Eye (tissue), 1 donor: ENCODE results near the gene MORN2.

Experiments
- DNase-seq: peaks from one replicate; pipeline ENCODE4 v3.0.0-alpha.2; 2015

MORN2 gene

DNA sequence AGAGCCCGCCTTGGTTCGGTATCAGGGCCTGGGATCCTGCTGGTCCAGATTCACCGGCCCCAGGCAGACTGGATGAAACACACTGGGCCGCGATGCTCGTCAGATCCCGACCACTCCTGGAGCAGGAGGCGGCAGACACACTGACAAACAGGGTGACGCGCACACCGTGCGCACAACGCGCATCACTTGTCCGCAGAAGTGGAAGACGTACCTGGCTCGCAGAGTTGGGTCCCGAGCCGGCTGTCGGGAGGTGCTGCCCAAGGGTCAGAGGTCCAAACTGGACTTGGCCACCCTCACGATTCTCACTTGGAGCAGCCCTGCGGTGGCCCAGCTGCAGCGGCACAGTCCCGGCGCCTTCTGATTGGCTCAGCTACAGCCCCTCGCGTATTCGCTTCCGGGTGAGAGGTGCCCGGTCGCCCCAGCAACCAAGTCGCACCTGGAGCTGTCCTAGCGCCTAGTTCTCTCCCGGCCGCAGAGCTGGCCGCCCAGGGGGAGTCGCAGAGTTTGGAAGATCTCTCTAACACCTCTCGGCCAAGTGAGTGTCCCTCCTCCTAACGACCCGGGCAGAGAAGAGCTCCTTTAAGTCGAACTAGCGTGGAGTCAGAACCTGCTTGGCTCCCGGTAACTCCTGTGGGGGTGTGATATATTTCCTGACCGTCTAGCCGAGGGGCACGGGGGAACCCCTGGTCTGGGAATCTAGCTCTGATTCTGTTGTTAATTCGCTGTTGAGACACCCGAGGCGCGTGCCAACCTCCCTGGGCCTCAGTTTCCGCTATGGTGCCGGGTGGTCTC is at the start of gene MORN2, which contains the start of gene DHX57:
Gene MORN2, plus strand, starts transcription at position 401 of the 792 bp plus-strand sequence.
Gene DHX57, minus strand, starts transcription at position 359 of the 792 bp plus-strand sequence. CDS start 7,529 bp downstream, outside the sequence.
- peak; percentile 95 for DNase-seq

DNA sequence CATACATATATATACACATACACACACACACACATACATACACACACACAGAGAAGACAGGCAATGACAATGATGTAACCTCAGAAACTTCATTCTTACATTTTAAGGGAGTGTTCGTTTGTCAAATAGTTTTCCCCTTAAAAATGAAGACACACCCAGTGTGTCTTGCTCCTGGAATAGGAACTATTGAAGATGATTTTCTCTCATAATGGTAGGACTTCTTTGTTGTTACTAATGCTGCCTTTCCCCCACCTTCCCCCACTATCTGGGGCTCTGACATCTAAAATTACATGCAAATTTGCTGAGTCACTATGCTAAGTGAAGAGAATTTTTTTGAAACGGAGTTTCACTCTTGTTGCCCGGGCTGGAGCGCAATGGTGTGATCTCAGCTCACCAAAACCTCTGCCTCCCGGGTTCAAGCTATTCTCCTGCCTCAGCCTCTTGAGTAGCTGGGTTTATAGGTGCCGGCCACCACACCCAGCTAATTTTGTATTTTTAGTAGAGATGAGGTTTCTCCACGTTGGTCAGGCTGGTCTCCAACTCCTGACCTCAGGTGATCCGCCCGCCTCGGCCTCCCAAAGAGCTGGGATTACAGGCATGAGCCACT is 48.1 kb upstream of the MORN2 start:
- peak; percentile 3 for DNase-seq

- DNase-seq, result no peak
These were observed 47.3 kb upstream of the MORN2 start for GRCh38 chr2:38828460-38828859.

DNA sequence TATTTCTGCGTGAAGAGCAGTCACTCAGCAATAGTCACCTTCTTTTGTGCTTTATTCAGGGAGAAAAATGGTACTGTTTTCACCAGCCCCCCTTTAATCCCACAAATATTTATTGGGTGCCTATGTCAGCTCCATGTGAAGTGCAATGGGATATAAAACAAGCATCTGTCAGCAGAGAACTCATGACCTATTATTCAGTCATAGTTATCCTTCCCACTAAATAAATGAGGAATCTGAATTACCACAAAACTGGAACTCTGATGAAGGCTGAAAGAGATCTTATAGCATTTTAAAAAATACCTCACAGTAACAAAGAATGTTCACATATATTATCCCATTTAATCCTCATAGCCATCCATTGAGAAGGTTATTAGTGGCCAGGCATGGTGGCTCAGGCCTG is 45.8 kb upstream of the MORN2 start:
- DNase-seq, result no peak

DNA sequence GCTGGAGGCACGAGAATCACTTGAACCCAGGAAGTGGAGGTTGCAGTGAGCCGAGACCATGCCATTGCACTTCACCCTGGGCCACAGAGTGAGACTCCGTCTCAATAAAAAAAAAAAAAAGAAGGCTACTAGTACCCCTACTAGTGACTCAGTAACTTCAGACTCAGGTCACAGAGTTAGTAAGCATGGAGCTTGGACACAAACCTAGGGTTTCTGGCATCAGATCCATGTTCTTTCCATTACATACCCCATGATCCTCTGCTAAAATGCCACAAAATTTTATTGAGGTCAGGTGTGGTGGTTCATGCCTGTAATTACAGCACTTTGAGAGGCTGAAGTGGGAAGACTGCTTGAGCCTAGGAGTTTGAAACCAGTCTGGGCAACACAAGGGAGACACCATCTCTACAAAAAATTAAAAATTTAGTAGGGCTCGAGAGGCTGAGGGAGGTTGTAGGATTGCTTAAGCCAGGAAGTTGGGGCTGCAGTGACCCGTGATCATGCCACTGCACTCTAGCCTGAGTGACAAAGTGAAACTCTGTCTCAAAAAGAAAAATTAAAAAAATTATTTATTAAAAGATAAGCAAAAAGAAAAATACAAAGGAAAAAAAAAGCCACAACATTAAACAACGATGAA is 45.1 kb upstream of the MORN2 start:
- DNase-seq, result no peak

GRCh38 chr2:38835015-38835601 is 40.7 kb upstream of the MORN2 start:
- DNase-seq, result peak; percentile 48

- no peak for DNase-seq
These were observed 39.8 kb upstream of the MORN2 start for GRCh38 chr2:38835990-38836389.

DNA sequence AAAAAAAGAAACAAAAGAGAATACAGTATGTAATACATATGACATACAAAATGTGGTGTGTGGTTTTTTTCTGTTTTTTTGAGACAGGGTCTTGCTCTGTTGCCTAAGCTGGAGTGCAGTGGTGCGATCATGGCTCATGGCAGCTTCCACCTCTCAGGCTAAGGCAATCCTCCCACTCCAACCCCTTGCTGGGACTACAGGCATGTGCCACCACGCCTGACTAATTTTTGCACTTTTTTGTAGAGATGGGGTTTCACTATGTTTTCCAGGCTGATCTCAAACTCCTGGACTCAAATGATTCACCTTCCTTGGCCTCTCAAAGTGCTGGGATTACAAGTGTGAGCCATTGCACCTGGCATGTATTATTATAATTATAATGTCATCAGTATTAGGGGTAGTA is 39.0 kb upstream of the MORN2 start:
- no peak for DNase-seq

DNA sequence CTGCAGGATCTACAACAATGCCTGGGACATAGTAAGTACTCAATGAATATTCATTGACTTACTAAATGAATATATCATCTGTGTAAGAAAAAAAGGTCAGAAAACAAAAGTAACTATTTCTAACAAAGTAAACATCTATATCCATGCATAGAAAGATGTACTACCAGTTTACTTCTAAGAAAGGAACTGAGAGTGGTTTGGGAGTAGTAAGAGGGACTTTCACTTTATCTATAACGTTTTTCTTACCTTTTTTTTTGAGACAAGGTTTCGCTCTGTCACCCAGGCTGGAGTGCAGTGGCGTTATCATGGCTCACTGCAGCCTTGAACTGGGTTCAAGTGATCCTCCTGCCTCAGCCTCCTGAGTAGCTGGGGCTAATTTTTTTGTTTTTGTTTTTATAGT is 25.7 kb upstream of the MORN2 start:
- DNase-seq, result no peak

DNA sequence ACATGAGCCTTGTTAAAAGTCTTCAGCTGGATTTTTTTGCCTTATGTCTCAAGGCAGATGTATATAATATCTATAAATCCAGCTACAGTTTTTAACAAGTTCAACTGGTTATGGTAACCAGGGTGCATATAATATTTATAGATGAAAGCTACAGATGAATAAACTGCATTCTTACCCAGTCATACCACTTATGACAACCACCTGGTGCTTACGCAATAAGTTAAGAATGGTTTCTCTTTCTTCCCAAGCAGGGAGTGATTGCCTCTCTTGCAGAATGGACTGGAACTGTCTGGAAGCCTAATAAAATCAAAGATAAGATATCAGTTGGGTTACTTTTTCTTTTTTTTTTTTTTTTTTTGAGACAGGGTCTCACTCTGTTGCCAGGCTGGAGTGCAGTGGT is 19.6 kb upstream of the MORN2 start:
- no peak for DNase-seq

- no peak for DNase-seq
These were observed 13.3 kb upstream of the MORN2 start for GRCh38 chr2:38862476-38862875.

- no peak for DNase-seq
These were observed 12.6 kb upstream of the MORN2 start for GRCh38 chr2:38863061-38863695.

GRCh38 chr2:38866773-38867443 is 8.9 kb upstream of the MORN2 start:
- no peak for DNase-seq

- DNase-seq, result no peak
These were observed 4.3 kb upstream of the MORN2 start for GRCh38 chr2:38871432-38871831.

GRCh38 chr2:38873763-38874162 is 2.0 kb upstream of the MORN2 start:
- no peak for DNase-seq

DNA sequence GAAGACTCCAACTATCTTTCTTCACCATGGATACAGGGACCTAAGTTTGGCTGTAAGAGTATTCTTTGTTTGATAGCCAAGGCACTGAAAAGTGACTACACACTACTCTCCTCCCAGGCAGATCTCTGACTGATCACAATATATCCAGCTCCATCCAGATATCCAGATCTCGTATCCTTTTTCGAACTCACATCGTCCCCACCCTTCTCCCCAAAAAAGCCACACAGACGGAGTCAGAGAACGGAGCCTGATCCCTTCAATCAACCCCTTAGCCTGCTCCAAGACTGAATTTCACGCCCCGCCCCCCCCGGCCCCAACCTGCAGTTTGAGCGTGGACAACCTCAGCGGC is 575 bp upstream of the MORN2 start:
- no peak for DNase-seq

- DNase-seq, result no peak
These were observed 631 bp downstream of the MORN2 start for GRCh38 chr2:38876407-38876806.

DNA sequence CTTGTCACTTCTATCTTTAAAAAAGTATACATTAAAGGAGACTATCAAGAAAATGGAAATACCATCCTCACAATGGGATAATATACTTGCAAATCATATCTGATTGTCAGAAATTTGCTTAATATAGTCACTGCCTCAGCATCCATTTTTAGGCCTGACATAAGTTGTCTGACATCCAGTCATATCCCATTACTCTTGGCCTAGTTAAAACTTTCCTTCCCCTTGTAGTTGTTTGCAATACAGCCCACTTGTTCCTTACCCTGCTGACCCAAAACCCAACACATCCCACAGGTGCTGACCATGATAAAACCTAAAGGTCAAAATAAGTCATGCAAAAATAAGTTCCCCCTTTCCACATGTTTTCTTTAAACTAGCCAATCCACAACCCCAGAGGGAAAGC is 10.3 kb downstream of the MORN2 start:
- no peak for DNase-seq

GRCh38 chr2:38887347-38887746 is 11.6 kb downstream of the MORN2 start:
- DNase-seq, result no peak

- no peak for DNase-seq
These were observed 12.3 kb downstream of the MORN2 start for GRCh38 chr2:38887902-38888554.

DNA sequence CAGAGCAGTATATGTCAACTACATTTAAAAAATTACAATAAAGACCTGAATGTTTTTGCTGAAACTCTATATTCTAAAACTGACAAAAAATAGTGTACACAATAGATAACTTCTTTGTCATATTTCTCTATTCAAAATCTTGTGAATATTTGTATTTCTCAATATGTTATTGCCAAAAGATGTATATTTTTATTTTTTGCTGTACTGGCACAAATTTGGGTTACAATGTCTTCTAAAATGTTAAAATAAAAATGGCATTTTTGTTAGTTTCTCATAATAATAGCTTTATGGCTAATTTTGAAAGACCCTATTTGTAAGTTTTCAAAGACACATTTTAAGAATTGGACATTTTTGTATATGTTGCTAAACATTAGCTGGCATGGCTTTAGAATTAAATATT is 13.3 kb downstream of the MORN2 start:
- DNase-seq, result no peak

GRCh38 chr2:38889575-38889974 is 13.8 kb downstream of the MORN2 start, which contains the start of gene ARHGEF33:
TSS of gene ARHGEF33 (plus strand) at chr2:38889875. CDS start at chr2:38919448, 29,573 bp downstream.
- no peak for DNase-seq
